Stimulated activated CD8-positive, alpha-beta memory T cell treated with anti-CD3 and anti-CD28 coated beads, Interleukin-12 subunit alpha, Interleukin-12 subunit beta, amount 100 ng/mL, for 24 hours (primary cell): ENCODE results near the gene GRPR.
"Not testable (repeated sequence)": the region's sequence is repeated elsewhere in the genome, so short reads cannot be mapped to it uniquely, and the experiment has no call there.

ENCODE experiments used
- DNase-seq: peaks from one replicate; pipeline ENCODE4 v3.0.0-alpha.2; 2020; ENCODE audit errors: extremely low read depth

Gene GRPR

DNA sequence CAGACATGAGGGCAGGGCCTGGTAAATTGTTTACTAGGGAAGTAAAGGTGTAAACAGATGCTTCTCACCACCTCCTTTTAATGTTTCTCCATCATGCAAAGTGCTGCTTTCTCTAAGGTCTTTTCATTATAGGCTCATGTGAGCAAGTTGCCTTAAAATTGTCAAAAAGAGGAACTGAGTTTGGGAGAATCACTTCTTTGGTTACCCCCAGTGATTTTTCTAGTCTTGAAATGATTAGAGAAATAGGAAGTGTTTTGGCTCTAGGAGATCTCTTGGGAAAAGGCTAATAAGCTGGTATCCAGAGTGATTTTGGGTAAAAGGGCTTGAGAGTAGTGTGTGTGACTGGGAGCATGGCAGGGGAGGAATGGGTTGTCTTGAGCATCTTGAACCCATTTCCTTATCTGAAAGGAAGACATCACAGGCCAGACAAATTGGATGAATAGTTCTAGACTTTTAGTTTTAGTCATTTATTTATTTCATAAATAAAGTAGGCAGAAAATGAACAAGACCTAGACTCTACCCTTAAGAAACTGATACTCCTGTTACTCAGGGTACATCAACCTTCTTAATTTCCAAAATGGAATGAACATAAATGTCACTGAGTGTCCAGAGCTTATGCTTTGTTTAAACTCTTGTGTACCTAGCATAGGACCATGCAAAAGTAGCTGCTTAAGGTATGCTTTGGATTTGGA lies 14.2 kb downstream of the GRPR start:
- DNase-seq, result no peak

DNA sequence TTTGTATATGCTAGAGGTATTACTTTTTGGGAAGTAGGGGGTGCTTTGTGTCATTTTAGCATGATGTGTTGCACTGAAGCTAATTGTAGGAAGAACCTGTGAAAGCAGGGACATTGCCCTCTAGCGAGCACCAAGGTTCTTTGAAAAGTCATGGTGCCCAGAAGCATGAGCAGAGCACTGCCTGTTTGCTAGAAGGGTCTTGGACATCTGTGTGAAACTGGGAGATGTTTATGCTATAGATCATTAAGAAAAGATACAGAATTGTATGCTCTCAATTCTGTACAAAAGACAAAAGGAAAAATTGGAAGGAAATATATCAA lies 14.7 kb downstream of the GRPR start:
- no peak for DNase-seq

DNA sequence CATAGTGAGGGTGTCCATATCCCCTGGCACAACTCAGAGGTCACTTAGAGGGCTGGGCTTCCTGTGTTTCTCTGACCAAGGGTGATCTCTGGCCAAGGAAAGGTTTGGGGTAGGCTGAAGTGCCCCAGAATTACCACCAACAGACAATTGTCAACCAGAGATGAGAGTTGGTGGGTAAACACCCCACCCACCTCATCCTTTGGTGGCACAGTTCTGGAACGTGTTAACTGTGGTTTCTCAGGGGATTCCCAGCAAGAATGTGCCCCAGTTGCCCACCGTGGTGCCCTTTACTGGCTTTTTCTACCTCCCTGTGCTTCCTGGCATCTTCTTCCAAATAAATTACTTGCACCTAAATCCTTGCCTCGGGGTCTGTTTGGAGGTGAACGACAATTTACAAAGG lies 17.1 kb downstream of the GRPR start:
- no peak for DNase-seq

DNA sequence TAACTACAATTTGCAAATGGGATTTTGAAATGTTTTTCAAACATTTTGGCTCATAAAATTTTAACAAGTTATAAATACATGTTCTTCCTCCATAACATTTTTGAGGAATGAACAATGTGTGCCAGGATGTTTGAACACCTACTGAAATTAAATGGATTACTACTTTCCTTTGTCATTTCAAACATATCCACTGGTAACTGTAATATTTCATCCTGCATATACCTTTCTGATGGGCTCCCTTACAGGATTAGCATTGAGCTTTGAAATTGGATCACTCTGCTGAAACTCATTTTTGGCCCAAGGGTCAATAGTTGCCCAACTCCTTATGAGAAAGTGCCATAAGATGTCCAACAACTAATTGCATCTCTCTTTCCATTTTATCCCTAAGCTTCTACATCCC lies 17.6 kb downstream of the GRPR start:
- no peak for DNase-seq

DNA sequence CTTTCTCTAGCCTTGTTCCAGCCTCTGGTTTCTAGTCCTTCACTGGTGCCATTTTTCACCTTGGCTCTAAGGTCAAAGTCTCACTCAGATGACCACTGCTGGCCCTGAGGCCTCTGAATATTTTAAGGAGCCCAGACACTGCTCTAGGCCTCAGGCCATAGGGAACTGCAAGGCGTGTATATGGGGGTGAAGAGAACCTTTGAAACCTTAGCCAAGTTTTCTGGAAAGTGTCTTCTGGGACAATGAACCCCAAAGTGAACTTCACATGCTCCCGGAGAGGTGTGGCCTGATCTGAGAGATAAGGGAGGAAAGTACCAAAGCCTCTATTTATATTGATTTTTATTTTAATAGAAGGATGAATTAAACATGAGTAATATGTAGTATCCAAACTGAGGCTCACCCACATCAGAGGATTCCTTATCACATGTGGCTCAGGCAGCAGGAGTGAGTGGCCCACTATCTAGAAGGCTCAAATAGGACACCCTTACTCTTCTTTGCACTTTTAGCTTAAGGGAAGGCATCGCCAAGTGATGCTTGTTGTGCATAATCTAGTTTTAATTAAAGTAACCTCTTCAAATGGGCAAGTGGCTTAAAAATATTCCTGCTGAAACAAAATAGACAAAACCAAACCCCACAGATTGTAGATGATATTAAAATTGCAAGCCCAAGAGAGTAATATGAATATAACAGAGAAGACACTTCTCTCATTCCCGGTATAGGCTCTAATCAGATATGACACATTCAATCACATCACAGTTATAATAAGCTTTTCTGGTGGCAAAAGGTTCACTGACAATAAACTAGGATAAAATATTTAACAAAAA lies 18.3 kb downstream of the GRPR start:
- no peak for DNase-seq

DNA sequence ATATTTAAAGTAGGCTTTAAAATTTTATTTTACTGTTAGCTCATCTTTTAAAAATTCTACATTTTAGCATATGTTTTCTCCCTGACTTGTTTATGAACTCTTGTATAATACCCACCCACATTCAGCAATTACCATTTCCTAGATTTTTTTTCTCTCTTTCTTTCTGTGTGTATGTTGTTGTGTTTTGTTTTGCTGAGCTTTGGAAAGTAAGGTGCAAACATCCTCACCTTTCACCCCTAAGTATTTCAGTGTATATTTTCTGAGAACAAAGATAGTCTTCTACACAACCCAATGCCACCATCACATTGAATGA lies 18.8 kb downstream of the GRPR start:
- DNase-seq, result no peak

DNA sequence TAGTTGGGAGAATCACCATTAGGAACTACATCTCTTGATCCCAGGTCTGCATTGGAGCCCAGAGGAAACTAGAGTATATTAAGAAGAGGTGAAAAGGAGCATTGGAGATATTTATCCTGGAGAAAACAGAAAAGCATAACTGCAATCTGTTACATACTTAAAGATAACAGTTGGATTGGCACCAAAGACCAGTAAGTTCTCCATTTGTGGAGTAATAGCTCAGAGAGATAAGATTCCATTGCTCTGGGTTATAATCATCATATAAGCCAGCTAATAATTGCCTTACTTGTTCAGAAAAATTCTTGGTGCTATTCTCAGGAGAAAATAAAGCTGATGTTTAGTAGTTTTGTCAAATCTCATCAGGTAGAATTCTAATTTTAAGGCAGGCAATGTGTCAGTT lies 20.6 kb downstream of the GRPR start:
- DNase-seq, result no peak

DNA sequence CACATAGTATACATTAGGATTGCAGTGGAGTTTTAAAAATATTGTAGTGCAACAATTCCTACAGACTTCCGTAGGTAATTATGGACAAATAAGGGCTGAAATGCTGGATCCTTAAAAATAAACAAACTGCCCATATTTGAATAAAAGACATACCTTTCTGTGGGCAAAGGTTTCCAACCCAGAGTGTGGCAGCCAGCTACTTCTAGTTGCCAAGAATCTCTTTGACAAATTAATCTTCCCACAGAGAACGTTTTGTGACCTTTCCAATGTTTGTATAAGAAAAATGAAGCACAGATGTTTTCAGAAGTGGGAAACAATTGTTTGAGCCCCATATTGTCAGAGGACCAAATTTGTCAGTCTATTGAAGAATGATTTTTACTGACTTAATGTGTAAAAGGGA lies 21.1 kb downstream of the GRPR start:
- DNase-seq, result no peak

DNA sequence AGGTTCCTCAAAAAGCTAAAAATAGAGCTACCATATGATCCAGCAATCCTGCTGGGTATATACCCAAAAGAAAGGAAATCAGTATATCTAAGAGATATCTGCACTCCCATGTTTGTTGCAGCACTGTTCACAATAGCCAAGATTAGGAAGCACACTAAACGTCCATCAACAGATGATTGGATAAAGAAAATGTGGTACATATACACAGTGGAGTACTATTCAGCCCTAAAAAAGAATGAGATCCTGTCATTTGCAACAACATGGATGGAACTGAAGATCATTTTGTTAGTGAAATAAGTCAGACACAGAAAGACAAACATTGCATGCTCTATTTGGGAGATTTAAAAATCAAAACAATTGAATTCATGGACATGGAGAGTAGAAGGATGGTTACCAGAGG lies 21.7 kb downstream of the GRPR start:
- not testable (repeated sequence) for DNase-seq

DNA sequence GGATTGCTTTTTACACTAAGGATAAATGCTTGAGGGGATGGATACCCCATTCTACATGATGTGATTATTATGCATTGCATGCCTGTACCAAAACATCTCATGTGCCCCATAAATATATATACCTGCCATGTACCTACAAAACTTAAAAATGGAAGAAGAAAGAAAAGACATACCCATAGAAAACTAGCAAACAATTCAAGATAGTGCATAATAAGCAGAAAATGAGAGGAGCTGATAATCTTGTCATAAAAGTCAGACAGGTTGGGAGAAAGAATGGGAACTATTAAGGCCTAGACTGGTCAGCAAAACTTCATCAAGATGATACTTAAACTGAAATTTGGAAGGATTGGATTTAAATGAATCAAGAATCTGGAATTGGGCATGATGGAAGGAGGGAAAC lies 22.3 kb downstream of the GRPR start:
- no peak for DNase-seq

DNA sequence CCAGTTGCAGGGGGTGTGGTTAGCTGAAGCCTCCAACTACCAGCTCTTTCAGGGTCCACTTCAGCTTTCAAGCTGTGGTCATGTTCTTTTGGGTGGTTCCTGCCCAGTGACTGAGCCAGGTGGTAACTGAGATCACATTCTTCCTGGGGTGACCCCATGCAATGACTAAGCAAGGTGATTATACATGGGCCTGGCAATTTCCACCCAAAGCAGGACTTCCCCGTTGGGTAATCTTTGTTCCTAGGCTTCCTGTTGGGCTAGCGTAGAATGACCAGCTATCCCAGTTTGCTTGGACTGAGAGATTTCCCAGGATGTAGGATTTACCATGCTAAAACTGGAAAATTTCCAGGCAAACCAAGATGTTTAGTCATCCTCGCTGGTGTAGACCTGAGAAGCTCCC lies 25.5 kb downstream of the GRPR start:
- no peak for DNase-seq

DNA sequence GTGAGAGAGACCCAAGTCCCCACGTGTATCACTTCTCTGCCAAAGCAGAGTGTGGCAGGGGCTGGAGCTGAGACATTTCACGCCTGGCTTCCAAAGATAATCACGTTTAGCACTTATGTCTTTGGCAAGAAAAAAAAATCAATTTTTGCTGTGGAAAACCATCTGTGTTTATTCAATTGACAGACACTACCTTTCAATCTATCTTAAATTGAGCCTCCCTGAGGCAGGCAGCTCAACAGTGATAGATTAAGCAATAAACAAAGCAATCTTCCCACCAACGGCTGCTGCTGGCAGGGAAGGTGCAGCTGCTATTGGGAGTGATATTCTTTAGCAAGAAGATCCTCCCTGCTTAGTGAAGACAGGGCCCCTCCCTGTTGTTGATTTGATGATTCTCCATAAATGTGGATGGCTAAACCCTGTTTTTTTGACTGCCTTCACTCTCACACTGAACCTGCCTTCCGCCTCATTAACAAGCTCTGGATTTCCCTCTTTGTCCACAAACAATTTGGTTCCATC lies 32.3 kb downstream of the GRPR start:
- DNase-seq, result no peak

DNA sequence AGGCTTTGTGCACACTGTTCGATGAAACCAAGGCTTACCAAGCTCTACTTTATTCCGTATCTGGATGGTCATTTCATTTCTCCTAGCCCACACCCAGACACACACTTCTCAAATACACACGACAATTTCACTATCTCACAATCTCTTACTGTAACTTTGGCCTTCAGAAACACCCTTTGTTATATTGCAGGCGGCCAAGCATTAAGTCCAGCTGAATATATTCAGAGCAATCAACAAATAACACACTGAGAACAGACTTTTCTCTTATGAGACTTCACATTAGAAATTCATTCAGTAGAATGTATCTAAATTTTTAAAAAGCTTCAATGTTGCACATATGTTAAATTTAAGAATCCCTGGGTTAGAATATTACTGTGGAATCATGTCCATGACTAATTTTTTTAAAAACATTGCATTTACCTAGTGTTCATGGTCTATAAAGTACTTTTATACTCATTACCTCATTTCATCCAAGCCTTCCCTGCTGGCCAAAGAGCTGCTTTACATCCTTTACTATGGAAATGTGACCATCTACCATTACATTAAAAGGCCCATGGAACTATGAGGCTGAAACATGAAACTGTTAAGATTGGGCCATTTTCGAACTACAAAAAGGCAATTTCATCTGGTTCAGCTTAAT lies 33.4 kb downstream of the GRPR start:
- no peak for DNase-seq

DNA sequence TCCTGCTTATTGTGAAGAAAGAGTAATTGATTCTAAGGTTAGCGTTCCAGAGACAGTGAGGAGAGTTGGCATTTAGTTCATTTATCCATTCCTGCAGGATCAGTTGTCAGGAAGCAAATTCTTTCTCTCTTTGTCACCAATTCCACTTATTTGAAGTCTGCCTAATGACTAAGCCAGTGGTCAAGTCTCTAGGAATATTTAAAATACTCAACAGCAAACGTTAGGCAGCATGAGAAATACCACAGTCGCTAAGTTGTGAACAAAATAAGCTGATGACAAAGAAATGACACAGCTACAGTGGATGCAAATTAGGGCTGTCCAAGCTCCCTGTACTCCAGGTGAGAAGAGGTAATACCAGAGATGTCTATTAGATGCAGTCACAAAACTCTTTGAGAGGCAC lies 37.4 kb downstream of the GRPR start:
- DNase-seq, result no peak

DNA sequence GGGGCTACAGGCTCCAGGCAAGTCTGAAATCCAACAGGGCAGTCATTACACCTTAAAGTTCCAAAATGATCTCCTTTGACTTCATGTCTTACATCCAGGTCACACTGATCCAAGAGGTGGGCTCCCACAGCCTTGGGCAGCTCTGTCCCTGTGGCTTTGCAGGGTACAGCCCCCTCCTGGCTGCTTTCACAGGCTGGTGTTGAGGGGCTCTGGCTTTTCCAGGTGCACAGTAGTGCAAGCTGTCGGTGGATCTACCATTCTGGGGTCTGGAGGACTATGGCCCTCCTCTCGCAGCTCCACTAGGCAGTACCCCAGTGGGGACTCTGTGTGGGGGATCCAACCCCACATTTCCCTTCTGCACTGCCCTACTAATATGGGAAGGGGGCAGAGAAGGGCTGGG lies 37.8 kb downstream of the GRPR start:
- not testable (repeated sequence) for DNase-seq

DNA sequence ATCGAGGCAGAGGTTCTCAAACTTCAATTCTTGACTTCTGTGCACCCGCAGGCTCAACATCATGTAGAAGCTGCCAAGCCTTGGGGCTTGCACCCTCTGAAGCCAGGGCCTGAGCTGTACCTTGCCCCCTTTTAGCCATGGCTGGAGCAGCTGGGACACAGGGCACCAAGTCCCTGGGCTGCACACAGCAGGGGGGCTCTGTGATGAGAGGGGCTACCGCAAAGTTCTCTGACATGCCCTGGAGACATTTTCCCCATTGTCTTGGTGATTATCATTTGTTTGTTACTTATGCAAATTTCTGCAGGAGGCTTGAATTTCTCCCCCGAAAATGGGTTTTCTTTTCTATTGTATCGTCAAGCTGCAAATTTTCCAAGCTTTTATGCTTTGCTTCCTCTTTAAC lies 39.0 kb downstream of the GRPR start:
- no peak for DNase-seq

DNA sequence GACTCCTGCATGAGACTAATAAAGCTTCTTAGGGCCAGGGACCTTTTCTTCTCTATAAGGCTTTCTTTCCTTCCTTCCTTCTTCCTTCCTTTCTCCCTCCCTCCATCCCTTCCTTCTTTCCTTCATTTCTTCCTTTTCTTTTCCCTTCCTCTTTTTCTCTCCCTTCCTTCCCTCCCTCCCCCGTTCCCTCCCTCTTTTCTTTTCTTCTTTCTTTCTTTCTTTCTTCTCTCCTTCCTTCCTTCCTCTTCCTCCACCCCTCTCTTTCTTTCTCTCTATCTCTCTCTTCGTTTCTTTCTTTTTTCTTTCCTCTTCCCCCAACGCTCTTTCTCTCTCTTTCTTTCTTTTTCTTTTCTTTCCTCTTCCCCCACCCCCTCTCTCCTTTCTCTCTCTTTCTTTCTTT lies 41.4 kb downstream of the GRPR start:
- DNase-seq, result no peak

DNA sequence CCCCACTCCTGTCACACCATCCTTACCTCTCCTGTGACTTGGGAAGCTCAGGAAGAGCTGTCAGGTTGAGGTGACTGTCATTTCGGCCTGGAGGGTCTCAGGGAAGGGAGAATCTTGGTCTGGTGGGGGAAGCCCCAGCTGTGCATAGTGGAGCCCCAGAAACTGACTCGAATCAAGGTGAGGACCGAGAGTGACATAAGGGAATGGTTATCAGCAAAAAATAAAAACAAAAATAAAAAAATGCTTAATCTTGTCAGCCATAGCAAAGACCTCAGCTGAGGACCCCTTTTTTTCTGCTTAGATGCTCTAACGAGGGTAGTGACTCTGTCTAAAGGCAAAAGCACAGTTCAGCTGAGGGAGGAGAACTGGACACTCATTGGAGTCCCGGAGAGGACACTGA lies 43.8 kb downstream of the GRPR start, which contains the start of gene MAGEB17:
Gene MAGEB17, plus strand, starts transcription at position 301 of the 400 bp plus-strand sequence. CDS start 2,902 bp downstream, outside the sequence.
- DNase-seq, result no peak

DNA sequence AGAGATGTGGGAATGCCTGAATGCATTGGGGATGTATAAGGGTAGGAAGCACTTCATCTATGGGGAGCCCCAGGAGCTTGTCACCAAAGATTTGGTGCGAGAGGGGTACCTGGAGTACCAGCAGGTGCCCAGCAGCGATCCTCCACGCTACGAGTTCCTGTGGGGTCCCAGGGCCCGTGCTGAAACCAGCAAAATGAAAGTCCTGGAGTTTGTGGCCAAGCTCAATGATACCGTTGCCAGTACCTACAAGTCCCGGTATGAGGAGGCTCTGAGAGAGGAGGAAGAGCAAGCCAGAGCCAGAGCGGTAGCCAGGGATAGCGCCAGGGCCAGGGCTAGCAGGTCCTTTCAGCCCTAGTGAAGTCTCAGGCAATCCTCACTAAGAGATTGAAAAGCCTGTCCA lies 47.7 kb downstream of the GRPR start:
- DNase-seq, result no peak

DNA sequence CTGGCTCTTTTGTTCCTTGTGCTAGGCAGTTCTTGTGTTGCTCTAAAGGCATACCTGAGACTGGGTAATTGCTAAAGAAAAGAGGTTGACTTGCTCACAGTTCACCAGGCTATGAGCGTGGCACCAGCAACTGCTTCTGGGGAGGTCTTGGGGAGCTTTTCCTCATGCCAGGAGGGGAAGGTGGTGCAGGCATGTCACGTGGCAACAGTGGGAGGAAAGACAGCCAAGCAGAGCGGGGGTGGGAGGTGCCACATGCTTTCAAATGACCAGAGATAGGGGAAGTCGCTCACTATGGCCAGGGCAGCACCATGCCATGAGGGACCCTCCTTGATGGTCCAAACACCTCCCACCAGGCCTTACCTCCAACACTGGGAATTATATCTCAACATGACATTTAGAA lies 48.6 kb downstream of the GRPR start:
- DNase-seq, result no peak

DNA sequence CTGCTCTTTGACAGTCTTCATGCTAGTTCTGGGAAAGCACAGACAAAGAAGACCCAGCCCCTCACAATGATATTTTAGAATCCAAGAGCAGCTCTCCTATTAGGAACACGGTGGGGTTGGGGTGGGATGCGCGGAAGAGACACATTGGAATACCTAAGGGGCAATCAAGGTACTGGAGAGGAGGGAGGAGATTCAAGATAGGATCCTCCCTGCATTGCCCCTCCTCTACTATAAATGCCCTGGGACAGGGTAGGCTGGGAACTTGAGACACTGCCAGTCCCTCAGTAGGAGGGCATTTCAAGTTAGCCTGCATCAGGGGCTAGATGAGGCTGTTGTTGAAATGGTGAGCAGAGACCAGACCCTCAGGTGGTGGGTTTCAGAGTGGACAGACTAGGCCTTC lies 49.0 kb downstream of the GRPR start:
- DNase-seq, result no peak

DNA sequence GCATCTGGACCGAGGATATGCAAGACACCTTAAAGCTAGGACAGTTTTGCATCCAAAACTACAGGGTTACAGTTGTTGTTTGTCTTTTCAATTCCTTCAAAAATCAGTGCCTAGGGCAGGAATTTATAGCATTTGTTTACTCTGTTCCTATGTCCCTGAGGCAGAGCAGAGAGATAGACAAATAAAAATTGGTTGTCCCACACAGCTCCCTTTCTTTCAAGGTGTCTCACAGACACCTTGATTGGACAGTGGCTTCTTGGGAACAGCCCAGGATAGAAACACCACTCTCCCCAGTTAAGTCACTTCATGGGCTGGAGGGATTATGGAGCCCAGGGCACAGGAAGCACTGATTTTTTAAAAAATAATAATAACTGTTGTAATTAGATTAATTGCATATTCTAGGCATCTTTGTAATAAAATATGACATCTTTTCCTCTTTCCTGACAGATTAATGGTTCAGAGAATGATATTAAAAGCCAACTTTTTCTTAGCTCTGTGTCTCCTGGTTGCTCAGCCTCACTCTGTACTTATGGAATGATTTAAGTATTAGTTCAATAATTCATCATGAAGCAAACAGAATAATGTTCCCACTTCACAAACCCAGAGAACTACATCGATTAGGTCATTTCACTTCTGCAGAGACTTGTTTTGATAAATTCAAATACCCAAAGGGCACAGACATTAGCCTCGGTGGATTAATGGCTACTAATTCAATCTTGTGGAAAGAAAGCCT lies 52.1 kb downstream of the GRPR start:
- DNase-seq, result no peak
